Colonic mucosa (tissue), 4 donors: Measurements from ENCODE around the gene RBM3. TPM values are rescaled to one million over a fixed set of nuclear protein-coding genes. Genes with fewer than 3 reads are reported as not detected.

Experiments used
- DNase-seq: peaks from one replicate; pipeline ENCODE4 v3.0.0-alpha.2; 2020
- H3K27ac ChIP-seq: fragments of 200-600 bp; one replicate; pipeline ENCODE4 v1.8.0; 2021
- H3K27me3 ChIP-seq: fragments of 200-600 bp; one replicate; pipeline ENCODE4 v1.8.0; 2021
- H3K36me3 ChIP-seq: fragments of 200-600 bp; one replicate; pipeline ENCODE4 v1.8.0; 2021
- H3K4me1 ChIP-seq: fragments of 200-600 bp; one replicate; pipeline ENCODE4 v1.8.0; 2021; ENCODE audit warnings: mild to moderate bottlenecking
- H3K4me3 ChIP-seq: fragments of 200-600 bp; one replicate; pipeline ENCODE4 v1.8.0; 2021
- H3K9ac ChIP-seq, 2 donors: one replicate each; pipeline ENCODE4 v1.7.0; 2013; ENCODE audit warnings: control low read depth in 2 of 2, low read depth in 2 of 2, low read length in 2 of 2
- H3K9me3 ChIP-seq: fragments of 200-600 bp; one replicate; pipeline ENCODE4 v1.8.0; 2021
- CTCF ChIP-seq: fragments of 200-600 bp; IDR thresholded peaks from one replicate; pipeline ENCODE4 v1.8.0; 2022; ENCODE audit warnings: antibody characterized with exemption, mild to moderate bottlenecking
- intact Hi-C: fragments of 100-400 bp; cut with DNase I; formaldehyde crosslinking; loops from one replicate; pipeline ENCODE4 v1.14.1; 2022
- total RNA-seq, 2 donors: library from RNA; stranded (reverse); fragmentation: NEBNext Ultra II Directional in 1 of 2; extraction: Animal tissue kit (Norgen Biotek cat#: 25700) in 1 of 2; gene quantifications; one replicate each; pipeline ENCODE4 v1.2.1, GENCODE V29; 2021
- donor health status: healthy.
- donor health status: DM: no; HTN: no; CAD: no.
- donor health status: DM: no; HTN: no; CAD: no.

The RBM3 gene
- total RNA-seq, 2 donors from 2014 or later: 92.1 to 175 TPM

- Histone ChIP-seq H3K27ac (no peak overlapping the region), H3K4me1 (no peaks in the 10 kb centered on the region), H3K9me3 (no peaks in the 10 kb centered on the region), H3K36me3 (no peaks in the 10 kb centered on the region), H3K27me3 (no peaks in the 10 kb centered on the region), H3K9ac (no peak overlapping the region), H3K4me3 (no peak overlapping the region)
- no peak for TF ChIP-seq CTCF
- intact Hi-C loops: no loop called here
- DNase-seq: no peak
These were observed 37.4 kb downstream of the RBM3 start for GRCh38 chrX:48611703-48612102.

GRCh38 chrX:48613502-48614160 is 39.3 kb downstream of the RBM3 start:
- H3K9ac ChIP-seq: no peak overlapping the region
- intact Hi-C loops: no loop called here
- H3K4me3 ChIP-seq: no peak overlapping the region
- H3K27me3 ChIP-seq: no peaks in the 10 kb centered on the region
- TF ChIP-seq CTCF: no peak
- H3K9me3 ChIP-seq: no peaks in the 10 kb centered on the region
- no peak overlapping the region for H3K27ac ChIP-seq
- H3K4me1 ChIP-seq: no peaks in the 10 kb centered on the region
- no peak for DNase-seq
- H3K36me3 ChIP-seq: no peaks in the 10 kb centered on the region

GRCh38 chrX:48616576-48616975 is 42.3 kb downstream of the RBM3 start:
- Histone ChIP-seq H3K9me3 (no peaks in the 10 kb centered on the region), H3K36me3 (no peaks in the 10 kb centered on the region), H3K4me3 (no peak overlapping the region), H3K9ac (no peak overlapping the region), H3K27ac (no peak overlapping the region), H3K4me1 (no peaks in the 10 kb centered on the region), H3K27me3 (no peaks in the 10 kb centered on the region)
- intact Hi-C loops: no loop called here
- TF ChIP-seq CTCF: no peak
- DNase-seq: no peak

- TF ChIP-seq CTCF: no peak
- Histone ChIP-seq H3K9ac (no peak overlapping the region), H3K4me1 (no peaks in the 10 kb centered on the region), H3K27ac (no peak overlapping the region), H3K27me3 (no peaks in the 10 kb centered on the region), H3K9me3 (no peaks in the 10 kb centered on the region), H3K36me3 (no peaks in the 10 kb centered on the region), H3K4me3 (no peak overlapping the region)
- no peak for DNase-seq
- intact Hi-C loops: no loop called here
These were observed 43.5 kb downstream of the RBM3 start for GRCh38 chrX:48617542-48618340.

- intact Hi-C loops: no loop called here
- H3K4me3 ChIP-seq: no peak overlapping the region
- no peaks in the 10 kb centered on the region for H3K27me3 ChIP-seq
- H3K27ac ChIP-seq: no peak overlapping the region
- peaks cover under 1% of the 10 kb centered on the region for H3K4me1 ChIP-seq
- no peak for TF ChIP-seq CTCF
- H3K9ac ChIP-seq: no peak overlapping the region
- DNase-seq: no peak
- H3K36me3 ChIP-seq: no peaks in the 10 kb centered on the region
- no peaks in the 10 kb centered on the region for H3K9me3 ChIP-seq
These were observed 52.4 kb downstream of the RBM3 start for GRCh38 chrX:48626401-48627298.
